Subcutaneous adipose tissue (tissue), 4 donors: ENCODE data around the gene HSD11B1L. TPM values are rescaled to one million over a fixed set of nuclear protein-coding genes. Genes with fewer than 3 reads are reported as not detected.

Source experiments
- total RNA-seq, 4 donors: library from RNA; depleted of rRNA; stranded (reverse); fragments of >200 nt; gene quantifications; one replicate each; pipeline ENCODE4 v1.1.0, GENCODE V29; 2016
- TF ChIP-seq, protein P1 (sequence below): fragments of 450-650 bp; IDR thresholded peaks from one replicate; pipeline ENCODE4 v1.5.1; 2016; ENCODE audit warnings: low read depth, mild to moderate bottlenecking, control low read depth, antibody characterized with exemption, moderate library complexity

Gene HSD11B1L
- total RNA-seq, 4 donors from 2014 or later = 4.1 to 13.4 (median 7.6) TPM

DNA sequence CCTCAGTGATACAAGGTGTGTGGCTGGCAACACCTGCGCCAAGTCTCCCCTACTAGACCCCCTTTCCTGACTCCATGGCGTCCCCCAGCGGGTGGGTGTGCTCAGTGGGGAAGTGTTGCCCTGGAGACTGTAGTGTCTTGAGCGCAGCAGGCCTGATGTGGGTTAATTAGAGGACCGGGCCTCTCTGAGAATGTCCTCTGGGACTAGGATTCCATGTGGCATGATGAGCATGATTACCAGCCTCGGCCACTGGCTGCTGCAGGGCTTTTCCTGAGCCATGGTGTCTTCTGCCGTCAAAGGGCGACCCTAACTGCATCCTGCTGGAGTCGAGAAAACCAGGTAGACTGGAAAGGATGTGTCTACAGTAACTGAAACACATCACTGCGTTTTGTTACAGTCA is 28.6 kb upstream of the HSD11B1L start:
- TF ChIP-seq, protein P1, sequence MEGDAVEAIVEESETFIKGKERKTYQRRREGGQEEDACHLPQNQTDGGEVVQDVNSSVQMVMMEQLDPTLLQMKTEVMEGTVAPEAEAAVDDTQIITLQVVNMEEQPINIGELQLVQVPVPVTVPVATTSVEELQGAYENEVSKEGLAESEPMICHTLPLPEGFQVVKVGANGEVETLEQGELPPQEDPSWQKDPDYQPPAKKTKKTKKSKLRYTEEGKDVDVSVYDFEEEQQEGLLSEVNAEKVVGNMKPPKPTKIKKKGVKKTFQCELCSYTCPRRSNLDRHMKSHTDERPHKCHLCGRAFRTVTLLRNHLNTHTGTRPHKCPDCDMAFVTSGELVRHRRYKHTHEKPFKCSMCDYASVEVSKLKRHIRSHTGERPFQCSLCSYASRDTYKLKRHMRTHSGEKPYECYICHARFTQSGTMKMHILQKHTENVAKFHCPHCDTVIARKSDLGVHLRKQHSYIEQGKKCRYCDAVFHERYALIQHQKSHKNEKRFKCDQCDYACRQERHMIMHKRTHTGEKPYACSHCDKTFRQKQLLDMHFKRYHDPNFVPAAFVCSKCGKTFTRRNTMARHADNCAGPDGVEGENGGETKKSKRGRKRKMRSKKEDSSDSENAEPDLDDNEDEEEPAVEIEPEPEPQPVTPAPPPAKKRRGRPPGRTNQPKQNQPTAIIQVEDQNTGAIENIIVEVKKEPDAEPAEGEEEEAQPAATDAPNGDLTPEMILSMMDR = no peak

DNA sequence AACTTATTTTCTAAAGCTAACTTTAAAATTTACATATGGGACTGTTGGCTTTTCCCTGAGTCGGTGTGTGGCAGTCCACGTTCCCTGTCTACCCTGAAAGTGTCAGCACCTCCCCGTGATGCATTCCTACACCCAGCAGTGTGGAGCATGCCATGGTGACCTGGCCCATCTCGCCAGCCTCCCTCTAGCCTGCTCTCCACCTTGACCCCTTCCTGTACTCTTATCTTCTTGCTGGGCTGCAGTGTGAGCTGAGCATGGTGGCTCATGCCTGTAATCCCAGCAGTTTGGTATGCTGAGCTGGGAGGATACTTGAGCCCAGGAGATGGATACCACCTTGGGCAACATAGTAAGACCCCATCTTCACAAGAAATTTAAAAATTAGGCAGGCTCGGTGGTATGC is 25.9 kb upstream of the HSD11B1L start:
- TF ChIP-seq, protein P1 = no peak

DNA sequence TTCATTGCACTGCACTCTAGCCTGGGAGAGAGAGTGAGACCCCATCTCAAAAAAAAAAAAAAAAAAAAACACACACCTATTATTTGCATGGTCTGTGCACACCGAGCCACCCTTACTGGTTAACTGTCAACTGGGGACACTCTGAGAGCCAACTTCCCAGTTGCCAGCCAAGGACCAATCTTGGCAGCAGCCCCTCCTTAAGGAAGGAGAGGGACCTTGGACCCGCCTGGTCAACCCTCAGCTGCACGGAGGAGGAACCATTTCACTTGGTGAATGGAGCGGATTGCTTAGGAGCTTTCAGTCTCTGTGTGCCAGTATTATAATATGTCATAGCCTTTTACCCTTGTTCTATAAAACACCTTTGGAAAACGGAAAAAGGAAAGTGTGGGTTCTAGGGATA is 25.4 kb upstream of the HSD11B1L start:
- TF ChIP-seq, protein P1 = no peak

DNA sequence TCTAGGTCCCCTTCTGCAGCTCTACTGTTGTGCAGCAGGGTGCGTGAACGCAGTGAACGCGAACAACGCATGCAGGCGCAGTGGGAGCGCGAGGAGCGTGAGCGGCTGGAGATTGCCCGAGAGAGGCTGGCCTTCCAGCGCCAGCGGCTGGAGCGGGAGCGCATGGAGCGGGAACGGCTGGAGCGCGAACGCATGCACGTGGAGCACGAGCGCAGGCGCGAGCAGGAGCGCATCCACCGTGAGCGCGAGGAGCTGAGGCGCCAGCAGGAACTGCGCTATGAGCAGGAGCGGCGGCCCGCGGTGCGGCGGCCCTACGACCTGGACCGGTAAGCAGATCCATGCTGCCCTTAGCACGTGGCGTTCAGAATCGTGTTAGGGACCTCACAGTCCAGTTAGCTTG is 19.3 kb upstream of the HSD11B1L start:
- TF ChIP-seq, protein P1 = no peak

DNA sequence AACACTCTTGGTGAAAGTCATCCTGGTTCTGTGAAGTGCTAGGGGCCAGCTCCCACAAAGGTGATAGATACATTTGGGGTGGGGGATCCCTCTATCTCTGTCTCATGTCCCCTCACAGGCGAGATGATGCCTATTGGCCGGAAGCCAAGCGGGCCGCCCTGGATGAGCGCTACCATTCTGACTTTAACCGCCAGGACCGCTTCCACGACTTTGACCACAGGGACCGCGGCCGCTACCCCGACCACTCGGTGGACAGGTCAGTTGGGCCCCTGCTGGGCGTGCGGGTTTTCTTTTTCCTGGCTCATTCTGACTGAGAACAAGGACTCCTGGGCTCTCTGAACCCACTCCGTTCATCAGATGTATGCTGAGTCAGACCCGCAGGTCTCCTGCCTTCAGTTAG is 16.9 kb upstream of the HSD11B1L start:
- TF ChIP-seq, protein P1 = no peak

DNA sequence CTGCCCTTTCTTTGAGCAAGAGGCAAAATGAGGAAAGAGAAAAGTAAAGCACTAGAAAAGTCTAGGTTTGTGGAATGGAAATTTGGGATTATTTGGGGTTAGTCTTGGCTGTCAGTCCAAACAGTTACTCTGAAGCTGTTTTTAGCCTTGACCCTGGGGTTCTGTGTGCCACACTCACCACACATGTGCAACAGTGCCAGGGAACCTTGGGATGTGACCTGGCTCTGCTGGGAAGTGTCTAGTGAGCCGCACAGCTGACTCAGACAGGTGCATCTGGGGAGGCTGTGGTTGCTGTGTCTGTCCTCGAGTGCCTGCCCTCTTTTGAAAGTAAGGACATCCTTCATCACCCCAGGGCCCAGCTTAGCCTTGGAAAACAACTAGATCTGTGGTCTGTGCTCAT is 16.3 kb upstream of the HSD11B1L start:
- TF ChIP-seq, protein P1 = no peak

DNA sequence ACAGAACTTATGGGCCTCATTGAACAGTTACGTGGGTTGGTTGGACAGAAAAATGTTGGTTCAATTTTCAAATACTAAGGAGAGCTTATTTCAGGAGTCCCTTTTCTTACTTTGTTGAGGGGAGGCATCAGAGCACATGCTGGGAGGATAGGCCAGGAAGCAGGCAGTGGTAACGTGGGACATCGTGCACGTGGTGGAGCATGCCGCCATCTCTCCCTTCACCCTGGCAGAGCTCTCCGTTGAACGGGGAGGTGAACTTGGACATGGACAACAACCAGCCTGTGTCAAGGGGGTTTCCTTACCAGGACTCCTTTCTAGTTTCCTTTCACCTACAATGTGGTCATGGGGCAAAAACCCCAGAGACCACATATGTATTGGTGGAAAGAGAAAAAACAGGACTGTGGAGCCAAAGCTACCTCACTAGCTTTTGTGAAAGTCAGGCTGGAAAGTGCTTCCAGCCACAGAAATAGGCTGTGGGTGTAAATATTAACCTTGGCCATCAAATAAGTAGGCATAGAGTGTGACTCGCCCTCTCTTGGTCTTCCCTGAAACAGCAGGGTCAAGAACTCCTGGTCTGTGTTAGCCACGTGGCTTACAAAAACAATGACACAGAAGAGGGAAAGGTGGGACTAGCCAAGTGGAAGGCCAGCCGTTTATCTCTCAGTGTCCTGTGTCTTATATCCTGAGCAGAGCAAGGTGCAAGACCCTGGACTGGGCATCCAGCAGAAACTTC is 14.9 kb upstream of the HSD11B1L start:
- TF ChIP-seq, protein P1 = no peak
